Right atrium auricular region (tissue), 2 donors: Measurements from ENCODE around the gene SVOP. TPM values are rescaled to one million over a fixed set of nuclear protein-coding genes. Genes with fewer than 3 reads are reported as not detected.
"Not testable (repeated sequence)": the region's sequence is repeated elsewhere in the genome, so short reads cannot be mapped to it uniquely, and the experiment has no call there.

ENCODE experiments used
- DNase-seq: peaks from one replicate; pipeline ENCODE4 v3.0.0-alpha.2; 2019; ENCODE audit warnings: low spot score
- H3K27ac ChIP-seq, 2 donors: fragments of 200-600 bp; sonication (generic); 1 replicate in 1 of 2; 2 replicates in 1 of 2; pipeline ENCODE4 v1.5.1; 2016 to 2019
- H3K27me3 ChIP-seq, 2 donors: fragments of 200-600 bp; sonication (generic); one replicate each; pipeline versions ENCODE4 v1.5.1 to v1.6.0; 2017 to 2019
- H3K36me3 ChIP-seq: fragments of 200-600 bp; sonication (generic); one replicate; pipeline ENCODE4 v1.5.1; 2016
- H3K4me1 ChIP-seq, 2 donors: fragments of 200-600 bp; sonication (generic); one replicate each; pipeline versions ENCODE4 v1.5.1 to v1.6.0; 2017 to 2019
- H3K4me3 ChIP-seq, 2 donors: fragments of 200-600 bp; sonication (generic); 1 replicate in 1 of 2; 2 replicates in 1 of 2; pipeline ENCODE4 v1.5.1; 2017 to 2019; ENCODE audit warnings: mild to moderate bottlenecking in 1 of 2, moderate library complexity in 1 of 2
- H3K9me3 ChIP-seq, 2 donors: fragments of 200-600 bp; sonication (generic); one replicate each; pipeline ENCODE4 v1.5.1; 2019
- total RNA-seq, 2 donors: library from RNA; depleted of rRNA; stranded (reverse); fragments of >200 nt; gene quantifications; one replicate each; pipeline ENCODE4 v1.1.0, GENCODE V29; 2016
- TF ChIP-seq, protein P1 (sequence below), 2 donors: fragments of 200-600 bp; sonication (generic); IDR thresholded peaks; one replicate each; pipeline ENCODE4 v1.5.1; 2019; ENCODE audit warnings: antibody characterized with exemption in 2 of 2

Gene SVOP
- total RNA-seq, 2 donors from 2014 or later, result 0.08 TPM; not detected in 1

DNA sequence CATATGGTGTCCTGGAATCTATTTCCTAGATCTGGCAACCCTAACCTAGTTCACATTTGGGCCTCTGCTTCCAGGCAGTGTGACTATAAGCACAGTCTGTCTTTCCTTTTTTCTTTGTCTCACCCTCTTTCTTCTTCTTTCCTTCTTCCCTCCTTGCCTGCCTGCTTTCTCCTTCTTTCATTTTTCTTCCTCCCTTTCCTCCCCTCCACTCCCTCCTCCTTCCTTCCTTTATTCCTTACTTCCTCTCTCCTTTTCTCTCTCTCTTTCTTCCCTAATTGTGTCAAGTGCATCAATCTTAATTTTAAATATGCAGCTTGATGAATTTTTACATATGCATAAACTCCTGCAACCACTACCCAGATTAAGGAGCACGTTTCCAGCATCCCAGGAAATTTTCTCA lies 145.6 kb downstream of the SVOP start:
- Histone ChIP-seq H3K27ac (no peak overlapping the region), H3K36me3 (no peaks in the 10 kb centered on the region), H3K27me3 (no peaks in the 10 kb centered on the region), H3K4me1 (no peaks in the 10 kb centered on the region), H3K9me3 (no peaks in the 10 kb centered on the region), H3K4me3 (no peak overlapping the region)
- TF ChIP-seq, protein P1, sequence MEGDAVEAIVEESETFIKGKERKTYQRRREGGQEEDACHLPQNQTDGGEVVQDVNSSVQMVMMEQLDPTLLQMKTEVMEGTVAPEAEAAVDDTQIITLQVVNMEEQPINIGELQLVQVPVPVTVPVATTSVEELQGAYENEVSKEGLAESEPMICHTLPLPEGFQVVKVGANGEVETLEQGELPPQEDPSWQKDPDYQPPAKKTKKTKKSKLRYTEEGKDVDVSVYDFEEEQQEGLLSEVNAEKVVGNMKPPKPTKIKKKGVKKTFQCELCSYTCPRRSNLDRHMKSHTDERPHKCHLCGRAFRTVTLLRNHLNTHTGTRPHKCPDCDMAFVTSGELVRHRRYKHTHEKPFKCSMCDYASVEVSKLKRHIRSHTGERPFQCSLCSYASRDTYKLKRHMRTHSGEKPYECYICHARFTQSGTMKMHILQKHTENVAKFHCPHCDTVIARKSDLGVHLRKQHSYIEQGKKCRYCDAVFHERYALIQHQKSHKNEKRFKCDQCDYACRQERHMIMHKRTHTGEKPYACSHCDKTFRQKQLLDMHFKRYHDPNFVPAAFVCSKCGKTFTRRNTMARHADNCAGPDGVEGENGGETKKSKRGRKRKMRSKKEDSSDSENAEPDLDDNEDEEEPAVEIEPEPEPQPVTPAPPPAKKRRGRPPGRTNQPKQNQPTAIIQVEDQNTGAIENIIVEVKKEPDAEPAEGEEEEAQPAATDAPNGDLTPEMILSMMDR (IDR thresholded peaks at IDR 0.05), result no peak
- DNase-seq, result no peak

DNA sequence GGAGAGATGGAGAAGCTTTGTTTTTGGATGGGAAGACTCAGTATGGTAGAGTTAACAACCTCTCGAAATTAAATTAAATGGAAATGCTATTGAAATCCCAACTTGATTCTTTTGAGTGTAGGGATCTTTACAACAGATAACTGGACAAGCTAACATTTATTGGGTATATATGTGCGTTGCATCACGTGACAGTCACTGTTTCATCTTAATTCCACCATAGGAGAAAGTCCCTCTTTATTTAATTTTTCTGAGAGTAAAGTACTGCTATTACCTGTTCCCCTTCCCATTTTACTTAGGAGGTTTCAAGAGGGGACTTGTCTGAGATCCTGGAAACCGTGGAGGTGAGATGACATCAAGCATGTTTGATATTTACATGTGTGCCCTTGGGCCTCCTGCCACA lies 152.1 kb downstream of the SVOP start:
- H3K36me3 ChIP-seq, result no peaks in the 10 kb centered on the region
- TF ChIP-seq, protein P1 (IDR thresholded peaks at IDR 0.05), result no peak
- H3K4me1 ChIP-seq, result no peaks in the 10 kb centered on the region
- no peaks in the 10 kb centered on the region for H3K27me3 ChIP-seq
- H3K27ac ChIP-seq, result no peak overlapping the region
- no peak for DNase-seq
- H3K4me3 ChIP-seq, result no peak overlapping the region
- no peaks in the 10 kb centered on the region for H3K9me3 ChIP-seq

DNA sequence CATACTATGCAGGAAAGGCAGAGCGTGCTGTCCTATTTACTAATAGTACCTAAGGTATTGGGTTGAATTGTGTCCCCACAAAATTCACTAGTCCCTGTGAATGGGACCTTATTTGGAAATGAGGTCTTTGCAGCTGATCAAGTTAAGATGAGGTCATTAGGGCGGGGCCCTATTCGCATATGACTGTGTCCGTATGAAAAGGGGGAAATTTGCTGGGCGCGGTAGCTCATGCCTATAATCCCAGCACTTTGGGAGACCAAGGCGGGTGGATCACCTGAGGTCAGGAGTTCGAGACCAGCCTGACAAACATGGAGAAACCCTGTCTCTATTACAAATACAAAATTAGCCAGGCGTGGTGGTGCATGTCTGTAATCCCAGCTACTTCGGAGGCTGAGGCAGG lies 154.8 kb downstream of the SVOP start:
- H3K36me3 ChIP-seq, H3K27ac ChIP-seq, H3K27me3 ChIP-seq, H3K9me3 ChIP-seq, DNase-seq, H3K4me3 ChIP-seq, H3K4me1 ChIP-seq: not testable (repeated sequence)

DNA sequence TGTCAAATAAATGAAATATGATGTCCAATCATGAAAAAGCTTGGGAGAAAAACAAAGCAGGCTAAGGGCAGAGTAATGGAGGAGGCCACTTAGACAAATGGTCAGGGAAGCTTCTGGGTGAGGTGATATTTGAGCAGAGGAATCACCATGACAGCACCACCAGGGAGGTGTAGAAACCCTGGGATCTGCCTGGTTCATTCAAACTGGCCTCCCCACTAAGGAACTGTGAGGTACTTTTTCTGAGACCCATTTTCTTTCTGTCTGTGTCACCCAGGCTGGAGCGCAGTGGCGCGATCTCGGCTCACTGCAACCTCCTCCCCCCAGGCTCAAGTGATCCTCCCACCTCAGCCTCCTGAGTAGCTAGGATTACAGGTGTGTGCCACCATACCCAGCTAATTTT lies 155.7 kb downstream of the SVOP start:
- no peak for DNase-seq
- Histone ChIP-seq H3K36me3 (no peaks in the 10 kb centered on the region), H3K4me3 (no peak overlapping the region), H3K27ac (no peak overlapping the region), H3K27me3 (no peaks in the 10 kb centered on the region), H3K9me3 (no peaks in the 10 kb centered on the region), H3K4me1 (no peaks in the 10 kb centered on the region)
- TF ChIP-seq, protein P1 (IDR thresholded peaks at IDR 0.05), result no peak

DNA sequence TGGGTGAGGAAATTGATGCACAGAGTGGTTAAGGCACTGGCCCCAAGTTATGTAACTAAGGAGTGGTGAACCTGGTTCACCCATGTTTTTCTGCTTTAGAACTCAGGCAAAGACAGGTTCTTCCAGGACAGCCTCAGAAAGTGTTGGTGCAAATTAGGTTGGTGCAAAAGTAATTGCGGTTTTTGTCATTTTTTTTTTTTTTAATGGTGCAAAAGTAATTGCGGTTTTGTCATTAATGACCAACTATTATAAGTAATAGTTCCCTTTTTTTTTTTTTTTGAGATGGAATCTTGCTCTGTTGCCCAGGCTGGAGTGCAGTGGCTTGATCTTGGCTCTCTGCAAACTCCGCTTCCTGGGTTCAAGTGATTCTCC lies 158.3 kb downstream of the SVOP start:
- Histone ChIP-seq H3K27me3 (no peaks in the 10 kb centered on the region), H3K36me3 (no peaks in the 10 kb centered on the region), H3K9me3 (no peaks in the 10 kb centered on the region), H3K27ac (no peak overlapping the region), H3K4me1 (peaks cover 0 to 17% of the 10 kb centered on the region in 2 donors), H3K4me3 (no peak overlapping the region)
- TF ChIP-seq, protein P1 (IDR thresholded peaks at IDR 0.05), result no peak
- no peak for DNase-seq

DNA sequence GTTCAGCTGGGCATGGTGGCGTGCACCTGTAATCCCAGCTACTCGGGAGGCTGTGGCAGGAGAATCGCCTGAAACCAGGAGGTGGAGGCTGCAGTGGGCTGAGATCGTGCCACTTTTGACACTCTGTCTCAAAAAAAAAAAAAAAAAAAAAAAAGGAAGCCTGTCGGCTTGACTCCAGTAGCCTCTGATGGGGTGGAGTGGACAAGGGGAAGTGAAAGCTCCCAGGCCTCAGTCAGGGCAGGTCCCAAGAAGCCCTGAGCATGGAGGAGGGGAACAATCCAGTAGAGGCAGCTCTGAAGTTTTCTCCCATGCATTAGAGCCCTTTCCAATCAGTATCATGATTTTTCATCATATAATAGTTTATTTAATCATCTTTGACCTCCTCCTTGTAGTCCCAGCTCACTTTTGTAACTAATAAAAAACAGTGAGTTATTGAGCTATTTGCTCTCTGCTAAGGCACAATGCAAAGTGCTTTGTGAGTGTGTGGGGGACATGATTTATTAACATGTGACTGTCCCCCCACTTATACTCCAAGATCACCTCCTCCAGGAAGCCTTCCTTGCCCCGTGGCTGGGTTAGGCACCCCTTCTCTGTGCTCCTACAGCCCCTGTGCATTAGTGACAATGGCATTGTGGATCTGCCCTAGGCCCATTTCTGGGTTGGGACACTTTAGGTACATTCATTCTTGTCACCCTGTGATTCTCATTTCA lies 158.8 kb downstream of the SVOP start:
- DNase-seq, result no peak
- Histone ChIP-seq H3K27ac (no peak overlapping the region), H3K4me3 (no peak overlapping the region), H3K27me3 (no peaks in the 10 kb centered on the region), H3K9me3 (no peaks in the 10 kb centered on the region), H3K4me1 (peaks cover 0 to 17% of the 10 kb centered on the region in 2 donors), H3K36me3 (no peaks in the 10 kb centered on the region)
- TF ChIP-seq, protein P1 (IDR thresholded peaks at IDR 0.05), result no peak
